Left forelimb (tissue), 1 donor: ENCODE results near the gene BRI3.
"Not testable (repeated sequence)": the region's sequence is repeated elsewhere in the genome, so short reads cannot be mapped to it uniquely, and the experiment has no call there.

Source experiments
- DNase-seq: peaks from one replicate; pipeline ENCODE4 v3.0.0-alpha.2; 2018; ENCODE audit warnings: low spot score

BRI3 gene

GRCh38 chr7:98315318-98315993 is 34.0 kb downstream of the BRI3 start:
- no peak for DNase-seq

- DNase-seq: not testable (repeated sequence)
Measured at GRCh38 chr7:98315994-98316527, 34.6 kb downstream of the BRI3 start.

GRCh38 chr7:98317366-98318040 is 36.0 kb downstream of the BRI3 start:
- no peak for DNase-seq

GRCh38 chr7:98319176-98319575 is 37.7 kb downstream of the BRI3 start:
- no peak for DNase-seq

GRCh38 chr7:98321301-98321700 is 39.8 kb downstream of the BRI3 start:
- DNase-seq: no peak

- no peak for DNase-seq
Measured at GRCh38 chr7:98322331-98323270, 41.1 kb downstream of the BRI3 start.

GRCh38 chr7:98323597-98324322 is 42.3 kb downstream of the BRI3 start:
- no peak for DNase-seq

- no peak for DNase-seq
Measured at GRCh38 chr7:98324782-98325181, 43.3 kb downstream of the BRI3 start.

- no peak for DNase-seq
Measured at GRCh38 chr7:98329100-98329790, 47.8 kb downstream of the BRI3 start.

GRCh38 chr7:98329791-98330373 is 48.4 kb downstream of the BRI3 start:
- no peak for DNase-seq

- DNase-seq: no peak
Measured at GRCh38 chr7:98330926-98331529, 49.5 kb downstream of the BRI3 start.

GRCh38 chr7:98334081-98334480 is 52.6 kb downstream of the BRI3 start:
- no peak for DNase-seq

- DNase-seq: no peak
Measured at GRCh38 chr7:98335411-98335977, 54.0 kb downstream of the BRI3 start.

GRCh38 chr7:98338441-98338840 is 57.0 kb downstream of the BRI3 start:
- DNase-seq: no peak

- DNase-seq: no peak
Measured at GRCh38 chr7:98339043-98339442, 57.6 kb downstream of the BRI3 start.

GRCh38 chr7:98341106-98341505 is 59.6 kb downstream of the BRI3 start:
- no peak for DNase-seq
